ENCODE results near the gene PAIP1. TPM values are rescaled to one million over a fixed set of nuclear protein-coding genes. Genes with fewer than 3 reads are reported as not detected.
A peak's percentile ranks its signal among the peaks of the same experiment; 100 is the strongest.
"Not testable (repeated sequence)": the region's sequence is repeated elsewhere in the genome, so short reads cannot be mapped to it uniquely, and the experiment has no call there.

The PAIP1 gene
- total RNA-seq, 2 donors from 2014 or later: 84.6 to 150 TPM

DNA sequence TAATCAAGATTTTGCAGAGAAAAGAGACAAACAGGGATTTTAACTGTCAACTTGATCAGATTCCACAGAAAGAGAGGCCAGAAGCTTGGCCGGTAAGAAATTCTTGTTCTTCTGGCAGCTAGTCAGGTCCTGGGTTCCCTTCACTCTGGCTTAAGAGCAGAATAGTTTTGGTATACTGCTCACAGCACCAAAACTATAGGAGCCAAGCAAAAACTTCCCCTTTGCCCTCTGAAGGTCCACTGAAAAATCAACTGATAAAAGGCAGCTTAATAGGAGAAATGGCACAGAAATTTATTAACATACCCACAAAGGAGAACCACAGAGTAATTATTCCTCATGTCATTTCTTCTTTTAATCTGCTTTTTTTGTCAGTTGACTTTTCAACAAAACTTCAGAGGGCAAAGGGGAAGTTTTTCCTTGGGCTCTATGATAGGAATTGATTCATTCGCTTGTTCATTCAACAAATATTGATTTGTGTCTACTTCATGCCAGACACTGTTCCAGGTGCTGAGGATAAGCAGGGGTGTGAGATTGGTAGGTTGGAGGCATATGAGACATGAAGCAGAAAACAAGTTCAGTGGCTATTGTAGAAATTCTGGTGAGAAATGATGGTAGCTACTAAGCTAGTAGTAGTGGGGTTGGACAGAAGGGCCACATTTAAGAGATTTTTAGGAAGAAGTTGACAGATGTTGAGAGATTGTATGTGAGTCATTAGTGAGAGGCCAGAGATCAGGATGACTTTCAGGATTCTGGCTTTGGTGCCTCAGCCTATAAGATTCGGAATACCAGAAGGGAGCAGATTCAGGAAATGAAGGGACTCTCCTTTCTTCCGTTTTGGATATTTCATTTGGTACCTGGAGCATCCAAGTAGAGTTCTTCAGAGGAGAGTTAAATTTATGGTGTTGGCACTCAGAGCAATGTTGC is 25.5 kb upstream of the PAIP1 start:
- no peak overlapping the region for H3K27ac ChIP-seq
- H3K4me3 ChIP-seq: no peak overlapping the region
- TF ChIP-seq POLR2A (IDR thresholded peaks at IDR 0.05) (no peak), POLR2AphosphoS5 (IDR thresholded peaks at IDR 0.05) (no peak)
- TF ChIP-seq, protein P1, sequence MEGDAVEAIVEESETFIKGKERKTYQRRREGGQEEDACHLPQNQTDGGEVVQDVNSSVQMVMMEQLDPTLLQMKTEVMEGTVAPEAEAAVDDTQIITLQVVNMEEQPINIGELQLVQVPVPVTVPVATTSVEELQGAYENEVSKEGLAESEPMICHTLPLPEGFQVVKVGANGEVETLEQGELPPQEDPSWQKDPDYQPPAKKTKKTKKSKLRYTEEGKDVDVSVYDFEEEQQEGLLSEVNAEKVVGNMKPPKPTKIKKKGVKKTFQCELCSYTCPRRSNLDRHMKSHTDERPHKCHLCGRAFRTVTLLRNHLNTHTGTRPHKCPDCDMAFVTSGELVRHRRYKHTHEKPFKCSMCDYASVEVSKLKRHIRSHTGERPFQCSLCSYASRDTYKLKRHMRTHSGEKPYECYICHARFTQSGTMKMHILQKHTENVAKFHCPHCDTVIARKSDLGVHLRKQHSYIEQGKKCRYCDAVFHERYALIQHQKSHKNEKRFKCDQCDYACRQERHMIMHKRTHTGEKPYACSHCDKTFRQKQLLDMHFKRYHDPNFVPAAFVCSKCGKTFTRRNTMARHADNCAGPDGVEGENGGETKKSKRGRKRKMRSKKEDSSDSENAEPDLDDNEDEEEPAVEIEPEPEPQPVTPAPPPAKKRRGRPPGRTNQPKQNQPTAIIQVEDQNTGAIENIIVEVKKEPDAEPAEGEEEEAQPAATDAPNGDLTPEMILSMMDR (IDR thresholded peaks at IDR 0.05): no peak
- intact Hi-C loops (cut with DNase I): no loop called here
- no peaks in the 10 kb centered on the region for H3K4me1 ChIP-seq (replicated peaks)
- no peak for DNase-seq (ENCODE audit: low spot score)
- no peaks in the 10 kb centered on the region for H3K27me3 ChIP-seq (replicated peaks; ENCODE audit: insufficient read depth)
- WGBS: 84% methylated on average over 4 of the region's 4 CpGs
- no peaks in the 10 kb centered on the region for H3K9me3 ChIP-seq
- no peaks in the 10 kb centered on the region for H3K36me3 ChIP-seq

DNA sequence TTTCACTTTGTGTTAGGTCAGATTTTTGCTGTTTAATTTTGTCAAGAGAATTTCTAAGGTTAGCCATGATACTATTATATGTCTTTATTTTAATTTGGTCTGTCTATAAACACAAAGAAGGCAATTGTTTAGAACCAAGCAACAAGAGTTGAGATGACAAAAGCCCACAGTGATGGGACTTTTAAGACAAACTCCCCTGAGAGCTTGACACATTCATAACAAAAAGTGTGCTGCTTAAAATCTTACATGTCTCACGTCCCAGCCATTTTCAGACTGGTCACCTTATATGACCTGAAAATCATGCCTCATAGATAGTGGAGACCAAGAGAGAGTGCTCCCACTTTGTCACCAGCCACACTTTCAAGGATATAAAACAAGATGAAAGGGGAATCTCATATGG is 24.5 kb upstream of the PAIP1 start:
- Histone ChIP-seq H3K4me1 (replicated peaks) (no peaks in the 10 kb centered on the region), H3K36me3 (no peaks in the 10 kb centered on the region), H3K27me3 (replicated peaks; ENCODE audit: insufficient read depth) (no peaks in the 10 kb centered on the region), H3K27ac (no peak overlapping the region), H3K9me3 (no peaks in the 10 kb centered on the region), H3K4me3 (no peak overlapping the region)
- intact Hi-C loops (cut with DNase I): no loop called here
- TF ChIP-seq POLR2A (IDR thresholded peaks at IDR 0.05) (no peak), POLR2AphosphoS5 (IDR thresholded peaks at IDR 0.05) (no peak)
- TF ChIP-seq, protein P1 (IDR thresholded peaks at IDR 0.05): no peak
- 76% methylated on average over 1 of the region's 1 CpG for WGBS
- DNase-seq (ENCODE audit: low spot score): no peak

DNA sequence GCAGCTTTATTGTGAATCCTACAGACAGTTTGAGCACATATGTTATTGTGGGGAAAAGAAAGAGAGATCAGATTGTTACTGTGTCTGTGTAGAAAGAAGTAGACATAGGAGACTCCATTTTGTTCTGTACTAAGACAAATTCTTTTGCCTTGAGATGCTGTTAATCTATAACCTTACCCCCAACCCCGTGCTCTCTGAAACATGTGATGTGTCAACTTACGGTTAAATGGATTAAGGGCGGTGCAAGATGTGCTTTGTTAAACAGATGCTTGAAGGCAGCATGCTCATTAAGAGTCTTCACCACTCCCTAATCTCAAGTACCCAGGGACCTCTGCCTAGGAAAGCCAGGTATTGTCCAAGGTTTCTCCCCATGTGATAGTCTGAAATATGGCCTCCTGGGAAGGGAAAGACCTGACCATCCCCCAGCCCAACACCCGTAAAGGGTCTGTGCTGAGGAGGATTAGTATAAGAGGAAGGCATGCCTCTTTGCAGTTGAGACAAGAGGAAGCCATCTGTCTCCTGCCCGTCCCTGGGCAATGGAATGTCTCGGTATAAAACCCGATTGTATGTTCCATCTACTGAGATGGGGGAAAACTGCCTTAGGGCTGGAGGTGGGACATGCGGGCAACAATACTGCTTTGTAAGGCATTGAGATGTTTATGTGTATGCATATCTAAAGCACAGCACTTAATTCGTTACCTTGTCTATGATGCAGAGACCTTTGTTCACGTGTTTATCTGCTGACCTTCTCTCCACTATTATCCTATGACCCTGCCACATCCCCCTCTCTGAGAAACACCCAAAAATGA is 23.7 kb upstream of the PAIP1 start:
- H3K9me3 ChIP-seq; intact Hi-C loops (cut with DNase I); H3K27me3 ChIP-seq (replicated peaks; ENCODE audit: insufficient read depth); H3K4me1 ChIP-seq (replicated peaks); H3K27ac ChIP-seq; H3K4me3 ChIP-seq; H3K36me3 ChIP-seq; DNase-seq (ENCODE audit: low spot score): not testable (repeated sequence)
- 91% methylated on average over 10 of the region's 10 CpGs for WGBS

DNA sequence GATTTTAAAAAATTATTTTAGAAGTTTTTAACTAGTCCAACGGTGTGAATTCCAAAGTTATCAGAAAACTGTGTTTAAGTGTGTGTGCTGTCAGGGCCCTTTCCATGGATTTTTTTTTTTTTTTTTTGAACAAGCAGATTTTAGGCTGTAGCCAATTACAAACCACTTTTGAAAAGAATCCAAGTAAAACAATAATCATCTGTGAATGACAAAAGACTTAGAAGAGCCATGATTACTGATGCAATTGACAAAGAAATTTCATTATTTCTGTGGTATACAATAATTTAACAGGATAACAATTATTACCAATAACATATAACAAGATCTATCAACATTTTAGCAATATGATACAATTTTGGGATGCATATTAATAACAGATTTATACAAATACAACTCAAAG is 16.2 kb upstream of the PAIP1 start:
- 46% methylated on average over 1 of the region's 1 CpG for WGBS
- no peak for DNase-seq (ENCODE audit: low spot score)
- H3K4me1 ChIP-seq (replicated peaks): no peaks in the 10 kb centered on the region
- TF ChIP-seq, protein P1 (IDR thresholded peaks at IDR 0.05): no peak
- TF ChIP-seq POLR2A (IDR thresholded peaks at IDR 0.05) (no peak), POLR2AphosphoS5 (IDR thresholded peaks at IDR 0.05) (no peak)
- intact Hi-C loops (cut with DNase I): loop anchor here (2.0 kb wide), 1 partner anchor 16 kb away; the partner anchor contains the start of gene PAIP1
- no peaks in the 10 kb centered on the region for H3K36me3 ChIP-seq
- H3K27me3 ChIP-seq (replicated peaks; ENCODE audit: insufficient read depth): no peaks in the 10 kb centered on the region
- H3K4me3 ChIP-seq: no peak overlapping the region
- H3K9me3 ChIP-seq: no peaks in the 10 kb centered on the region
- no peak overlapping the region for H3K27ac ChIP-seq

DNA sequence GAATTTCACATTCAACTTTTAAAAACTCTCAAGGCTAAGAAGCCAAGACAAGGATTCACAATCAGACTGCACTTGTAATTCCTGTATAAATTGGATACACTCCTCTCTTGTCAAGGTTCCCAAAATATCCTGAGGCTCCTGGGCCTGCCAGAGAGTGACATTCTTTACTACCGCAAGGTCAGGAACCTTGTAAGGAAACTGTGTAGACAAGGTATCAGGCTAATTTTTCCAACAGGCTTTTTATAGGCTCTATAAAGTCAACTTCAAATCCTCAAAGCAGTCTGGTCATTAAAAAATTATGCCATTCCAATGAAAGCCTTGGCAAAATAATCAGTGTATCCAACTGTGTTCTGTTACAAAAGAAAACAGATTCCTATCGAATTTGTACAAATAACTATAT is 15.5 kb upstream of the PAIP1 start:
- DNase-seq (ENCODE audit: low spot score): peak; percentile 42
- intact Hi-C loops (cut with DNase I): loop anchor here (2.0 kb wide), 1 partner anchor 16 kb away; the partner anchor contains the start of gene PAIP1
- H3K36me3 ChIP-seq: no peaks in the 10 kb centered on the region
- no peak overlapping the region for H3K27ac ChIP-seq
- H3K9me3 ChIP-seq: no peaks in the 10 kb centered on the region
- no peak for TF ChIP-seq POLR2A (IDR thresholded peaks at IDR 0.05)
- peak; percentile 78 for TF ChIP-seq POLR2AphosphoS5 (IDR thresholded peaks at IDR 0.05)
- TF ChIP-seq, protein P1 (IDR thresholded peaks at IDR 0.05): no peak
- H3K27me3 ChIP-seq (replicated peaks; ENCODE audit: insufficient read depth): no peaks in the 10 kb centered on the region
- H3K4me1 ChIP-seq (replicated peaks): no peaks in the 10 kb centered on the region
- 17% methylated on average over 2 of the region's 2 CpGs for WGBS
- no peak overlapping the region for H3K4me3 ChIP-seq
